Spinal cord (tissue), 10 donors: ENCODE results near the gene IP6K2. TPM values are rescaled to one million over a fixed set of nuclear protein-coding genes. Genes with fewer than 3 reads are reported as not detected.
A peak's percentile ranks its signal among the peaks of the same experiment; 100 is the strongest.
"Not testable (repeated sequence)": the region's sequence is repeated elsewhere in the genome, so short reads cannot be mapped to it uniquely, and the experiment has no call there.

ENCODE experiments used
- DNase-seq, 6 donors: peaks; one replicate each; pipeline versions ENCODE4 v3.0.0 to v3.0.0-alpha.2; 2013 to 2015; ENCODE audit warnings: low spot score in 6 of 6, low read depth in 4 of 6
- H3K27ac ChIP-seq: one replicate; pipeline ENCODE4 v1.5.1; 2013; ENCODE audit warnings: low read depth, low read length, control low read depth
- H3K27me3 ChIP-seq: one replicate; pipeline ENCODE4 v1.6.1; 2013; ENCODE audit warnings: low read length; ENCODE audit not compliant: control insufficient read depth, insufficient read depth
- H3K36me3 ChIP-seq: one replicate; pipeline ENCODE4 v1.6.1; 2013; ENCODE audit warnings: low read length; ENCODE audit not compliant: control insufficient read depth, insufficient read depth
- H3K4me1 ChIP-seq: one replicate; pipeline ENCODE4 v1.6.1; 2013; ENCODE audit warnings: low read length; ENCODE audit not compliant: control insufficient read depth, insufficient read depth
- H3K4me3 ChIP-seq: one replicate; pipeline ENCODE4 v1.5.1; 2013; ENCODE audit warnings: low read depth, low read length, control low read depth
- H3K9me3 ChIP-seq: one replicate; pipeline ENCODE4 v1.6.1; 2013; ENCODE audit warnings: low read length; ENCODE audit not compliant: control insufficient read depth, insufficient read depth
- WGBS: methylation state at CpG from one replicate; pipeline ENCODE4 v1.1.5; 2013; ENCODE audit warnings: missing lambda C conversion rate; ENCODE audit not compliant: insufficient coverage; 5-methylcytosine and 5-hydroxymethylcytosine counted together
- polyA plus RNA-seq, 2 donors: library from polyadenylated mRNA; unstranded; fragments of 120-200 nt; gene quantifications; one replicate each; pipeline ENCODE4 v1.2.1, GENCODE V29; 2013; ENCODE audit not compliant: insufficient read length in 2 of 2
- total RNA-seq, 2 donors: library from RNA; depleted of rRNA in 1 of 2; stranded (reverse); fragments of 120-200 nt in 1 of 2; fragments of >200 nt in 1 of 2; gene quantifications; one replicate each; pipeline versions ENCODE4 v1.2.3 to v1.2.4, GENCODE V29; 2013 to 2014
- donor health status: healthy.

The IP6K2 gene
- total and polyA plus RNA-seq, 4 donors = 67.0 to 202 (median 148) TPM

DNA sequence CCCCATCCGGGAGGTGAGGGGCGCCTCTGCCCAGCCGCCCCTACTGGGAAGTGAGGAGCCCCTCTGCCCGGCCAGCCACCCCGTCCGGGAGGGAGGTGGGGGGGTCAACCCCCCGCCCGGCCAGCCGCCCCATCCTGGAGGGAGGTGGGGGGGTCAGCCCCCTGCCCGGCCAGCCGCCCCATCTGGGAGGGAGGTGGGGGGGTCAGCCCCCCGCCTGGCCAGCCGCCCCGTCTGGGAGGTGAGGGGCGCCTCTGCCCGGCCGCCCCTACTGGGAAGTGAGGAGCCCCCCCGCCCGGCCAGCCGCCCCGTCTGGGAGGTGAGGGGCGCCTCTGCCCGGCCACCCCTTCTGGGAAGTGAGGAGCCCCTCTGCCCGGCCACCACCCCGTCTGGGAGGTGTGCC lies 17.5 kb upstream of the IP6K2 start:
- H3K36me3 ChIP-seq, DNase-seq, H3K27me3 ChIP-seq, H3K9me3 ChIP-seq, H3K4me3 ChIP-seq, H3K27ac ChIP-seq: not testable (repeated sequence)
- WGBS = 70% methylated on average over 3 of the region's 25 CpGs
- peaks cover 12% of the 10 kb centered on the region for H3K4me1 ChIP-seq

DNA sequence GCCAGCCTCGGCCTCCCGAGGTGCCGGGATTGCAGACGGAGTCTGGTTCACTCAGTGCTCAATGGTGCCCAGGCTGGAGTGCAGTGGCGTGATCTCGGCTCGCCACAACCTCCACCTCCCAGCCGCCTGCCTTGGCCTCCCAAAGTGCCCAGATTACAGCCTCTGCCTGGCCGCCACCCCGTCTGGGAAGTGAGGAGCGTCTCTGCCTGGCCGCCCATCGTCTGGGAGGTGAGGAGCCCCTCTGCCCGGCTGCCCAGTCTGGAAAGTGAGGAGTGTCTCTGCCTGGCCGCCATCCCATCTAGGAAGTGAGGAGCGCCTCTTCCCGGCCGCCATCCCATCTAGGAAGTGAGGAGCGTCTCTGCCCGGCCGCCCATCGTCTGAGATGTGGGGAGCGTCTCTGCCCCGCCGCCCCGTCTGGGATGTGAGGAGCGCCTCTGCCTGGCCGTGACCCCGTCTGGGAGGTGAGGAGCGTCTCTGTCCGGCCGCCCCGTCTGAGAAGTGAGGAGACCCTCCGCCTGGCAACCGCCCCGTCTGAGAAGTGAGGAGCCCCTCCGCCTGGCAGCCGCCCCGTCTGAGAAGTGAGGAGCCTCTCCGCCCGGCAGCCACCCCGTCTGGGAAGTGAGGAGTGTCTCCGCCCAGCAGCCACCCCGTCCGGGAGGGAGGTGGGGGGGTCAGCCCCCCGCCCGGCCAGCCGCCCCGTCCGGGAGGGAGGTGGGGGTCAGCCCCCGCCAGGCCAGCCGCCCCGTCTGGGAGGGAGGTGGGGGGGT lies 16.9 kb upstream of the IP6K2 start:
- H3K36me3 ChIP-seq, H3K27me3 ChIP-seq, DNase-seq, H3K4me3 ChIP-seq, H3K4me1 ChIP-seq, H3K9me3 ChIP-seq, H3K27ac ChIP-seq: not testable (repeated sequence)
- WGBS = 100% methylated on average over 1 of the region's 53 CpGs

DNA sequence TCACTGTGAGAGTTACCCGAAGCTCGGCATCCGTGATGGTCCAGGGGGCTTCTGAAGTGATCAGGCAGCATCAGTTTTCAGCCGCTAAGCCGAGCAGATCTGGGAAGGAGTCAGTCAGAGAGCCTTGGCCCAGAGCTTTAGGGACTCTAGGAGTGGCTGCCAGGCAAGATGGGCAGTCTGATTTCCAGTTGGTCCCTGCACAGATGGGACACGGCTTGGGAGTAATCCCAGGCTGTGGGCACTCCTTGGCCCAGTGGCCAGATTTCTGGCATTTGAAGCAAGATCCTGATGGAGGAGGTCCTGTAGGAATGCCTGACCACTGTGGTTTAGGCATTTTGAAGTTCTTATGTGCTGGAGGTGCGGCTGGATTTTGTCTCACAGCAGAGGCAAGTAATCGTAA lies 10.5 kb upstream of the IP6K2 start:
- Histone ChIP-seq H3K27me3 (no peaks in the 10 kb centered on the region), H3K9me3 (no peaks in the 10 kb centered on the region), H3K4me1 (no peaks in the 10 kb centered on the region), H3K36me3 (no peaks in the 10 kb centered on the region), H3K27ac (no peak overlapping the region), H3K4me3 (no peak overlapping the region)
- DNase-seq = no peak
- 94% methylated on average over 8 of the region's 8 CpGs for WGBS

DNA sequence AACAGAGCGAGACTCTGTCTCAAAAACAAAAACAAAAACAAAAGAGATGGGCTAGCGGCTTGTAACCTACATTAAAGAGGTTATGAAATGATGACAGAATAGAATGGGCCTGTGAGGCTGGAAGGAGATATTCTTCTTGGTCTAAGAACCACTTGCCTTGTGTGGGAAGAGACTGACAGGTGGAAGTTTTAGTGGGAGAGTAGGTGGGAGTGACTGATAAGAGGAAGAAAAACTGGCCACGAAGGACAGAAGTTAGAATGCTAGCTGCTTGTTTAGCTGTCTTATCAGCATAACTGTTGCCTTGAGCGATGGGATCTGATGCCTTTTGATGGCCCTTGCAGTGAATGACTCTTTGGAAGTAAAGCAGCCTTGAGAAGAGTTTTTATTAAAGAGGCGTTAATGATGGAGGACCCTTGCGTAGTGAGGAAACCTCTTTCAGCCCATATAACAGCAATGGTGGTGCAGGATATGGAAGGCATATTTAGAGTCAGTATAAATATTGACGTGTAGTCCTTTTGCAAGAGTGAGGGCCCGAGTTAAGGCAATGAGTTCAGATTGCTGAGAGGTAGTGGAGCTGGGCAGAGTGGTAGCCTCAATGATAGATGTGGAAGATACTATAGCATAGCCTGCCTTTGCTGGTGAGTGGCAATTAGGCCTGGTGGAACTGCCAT lies 8.3 kb upstream of the IP6K2 start:
- H3K9me3 ChIP-seq, DNase-seq, H3K4me1 ChIP-seq, H3K4me3 ChIP-seq, H3K27ac ChIP-seq, H3K36me3 ChIP-seq, H3K27me3 ChIP-seq: not testable (repeated sequence)
- WGBS = 92% methylated on average over 5 of the region's 8 CpGs

DNA sequence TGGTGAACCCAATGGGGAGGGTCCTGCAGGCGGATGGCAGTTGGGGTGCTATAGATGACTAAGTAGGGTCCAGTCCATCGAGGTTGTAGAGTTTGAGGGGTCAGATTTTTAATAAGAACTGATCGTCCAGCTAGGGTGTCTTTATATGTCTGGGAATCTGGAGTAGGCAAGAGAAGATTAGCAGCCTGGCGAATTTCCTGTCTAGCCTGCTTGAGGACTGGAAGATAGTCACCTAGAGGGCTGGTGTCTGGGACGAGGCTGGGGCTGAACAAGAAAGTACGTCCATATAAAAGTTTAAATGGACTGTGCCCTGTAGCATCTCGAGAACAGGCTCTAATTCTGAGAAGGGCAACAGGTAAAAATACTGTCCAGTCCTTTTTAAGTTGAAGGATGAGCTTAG lies 6.7 kb upstream of the IP6K2 start:
- Histone ChIP-seq H3K27ac (no peak overlapping the region), H3K4me3 (no peak overlapping the region), H3K4me1 (no peaks in the 10 kb centered on the region), H3K36me3 (no peaks in the 10 kb centered on the region), H3K27me3 (no peaks in the 10 kb centered on the region), H3K9me3 (no peaks in the 10 kb centered on the region)
- WGBS = 85% methylated on average over 7 of the region's 7 CpGs
- DNase-seq = no peak

DNA sequence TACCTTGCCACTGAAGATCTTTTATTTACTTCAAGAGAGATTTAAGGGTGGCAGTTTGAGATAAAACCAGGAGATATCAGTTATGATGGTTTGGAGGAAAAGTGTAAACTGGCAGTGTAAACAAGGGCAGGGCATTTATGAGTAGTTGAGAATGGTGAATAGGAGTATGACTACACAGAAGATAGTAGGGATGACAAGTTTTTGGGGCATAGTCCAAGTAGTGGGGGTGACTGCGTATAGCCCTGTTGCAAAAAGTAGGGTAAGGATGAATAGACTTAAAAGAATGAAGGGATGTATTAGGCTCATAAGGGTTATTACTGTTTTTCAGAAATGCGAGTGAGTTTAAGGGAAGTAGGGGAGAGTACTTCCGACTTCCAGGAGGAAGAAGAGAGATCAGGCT lies 6.3 kb upstream of the IP6K2 start:
- not testable (repeated sequence) for H3K36me3 ChIP-seq, H3K4me3 ChIP-seq, H3K9me3 ChIP-seq, H3K27me3 ChIP-seq, H3K27ac ChIP-seq, DNase-seq, H3K4me1 ChIP-seq
- 87% methylated on average over 3 of the region's 3 CpGs for WGBS

DNA sequence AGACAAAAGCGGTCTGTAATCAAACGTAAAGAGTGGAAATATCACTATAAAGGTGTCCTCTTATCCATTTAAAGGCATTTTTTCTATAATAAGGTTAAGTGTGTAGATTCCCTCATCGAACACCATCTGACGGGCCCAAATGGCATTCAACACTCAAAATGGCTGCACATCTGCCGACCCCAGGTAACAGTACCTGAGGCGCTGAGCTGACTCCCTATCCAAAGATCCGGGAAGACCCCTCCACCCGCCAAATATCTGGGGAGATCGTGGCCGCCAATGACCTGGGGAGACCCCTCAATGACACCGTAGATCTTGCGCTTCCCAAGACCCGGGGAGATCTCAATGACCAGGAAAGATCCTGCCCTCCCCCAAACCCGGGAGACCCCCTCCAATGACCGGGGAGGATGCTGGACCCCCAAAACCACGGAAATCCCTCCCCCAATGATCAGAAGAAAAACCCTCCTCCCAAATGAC lies 476 bp downstream of the IP6K2 start:
- H3K27me3 ChIP-seq = no peaks in the 10 kb centered on the region
- 0% methylated on average over 5 of the region's 16 CpGs for WGBS
- peak overlapping the region; percentile 95 for H3K27ac ChIP-seq
- H3K36me3 ChIP-seq = peaks cover 25% of the 10 kb centered on the region
- H3K4me3 ChIP-seq = peak overlapping the region; percentile 98
- H3K4me1 ChIP-seq = peaks cover 32% of the 10 kb centered on the region
- no peaks in the 10 kb centered on the region for H3K9me3 ChIP-seq
- peak in 4 of 6 donors; percentile 25 to 83 (median 60) for DNase-seq

DNA sequence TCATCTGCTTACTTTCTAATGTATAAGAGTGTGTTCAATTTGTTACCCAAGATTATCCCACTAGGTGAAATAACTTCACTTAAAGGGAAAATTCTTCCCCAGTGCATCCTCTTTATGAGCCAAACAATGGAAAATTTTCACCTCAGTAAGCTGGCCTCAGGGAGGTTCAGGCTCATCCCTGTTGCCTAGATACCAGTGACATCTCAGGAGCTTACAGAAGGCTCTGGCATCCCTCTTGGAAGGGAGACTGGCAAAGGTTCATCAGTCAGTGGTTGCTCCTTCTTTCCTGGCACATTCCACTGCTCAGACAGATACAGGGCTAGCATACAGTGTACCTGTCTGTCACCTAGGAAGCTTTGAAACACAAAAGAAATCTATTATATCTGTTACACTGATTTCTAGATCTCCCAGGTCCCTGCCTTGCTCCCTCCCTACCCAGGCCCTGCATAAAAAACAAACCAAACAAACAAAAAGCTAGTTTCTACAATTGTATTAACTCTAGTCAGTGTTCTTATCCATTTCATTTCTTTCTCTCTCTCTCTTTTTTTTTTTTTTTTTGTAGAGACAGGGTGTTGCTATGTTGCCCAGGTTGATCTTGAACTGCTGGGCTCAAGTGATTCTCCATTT lies 1.7 kb downstream of the IP6K2 start:
- peaks cover 34% of the 10 kb centered on the region for H3K36me3 ChIP-seq
- DNase-seq = peak in 3 of 6 donors; percentile 44 to 93 (median 56)
- H3K27me3 ChIP-seq = no peaks in the 10 kb centered on the region
- no peak overlapping the region for H3K27ac ChIP-seq
- peak overlapping the region; percentile 98 for H3K4me3 ChIP-seq
- peaks cover 32% of the 10 kb centered on the region for H3K4me1 ChIP-seq
- no peaks in the 10 kb centered on the region for H3K9me3 ChIP-seq

DNA sequence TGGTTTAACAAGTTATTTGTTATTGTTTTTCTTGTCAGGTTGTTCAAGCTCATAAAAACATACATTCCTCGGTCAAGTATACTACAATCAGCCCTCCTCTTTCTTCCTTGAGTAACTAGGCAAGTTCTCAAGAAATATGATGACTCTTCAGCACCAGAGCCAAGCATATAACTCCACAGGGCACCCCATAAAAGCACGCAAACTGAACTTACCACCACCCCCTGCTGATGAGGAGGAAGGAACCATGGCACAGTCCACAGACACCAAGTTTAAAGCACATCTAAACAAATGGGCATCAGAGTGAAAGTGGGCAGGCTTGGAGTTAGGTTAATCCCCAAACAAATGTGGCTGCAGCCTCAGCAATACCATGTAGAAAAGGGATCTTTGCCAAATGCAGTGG lies 5.3 kb downstream of the IP6K2 start:
- H3K36me3 ChIP-seq = peaks cover 49% of the 10 kb centered on the region
- H3K27me3 ChIP-seq = no peaks in the 10 kb centered on the region
- H3K9me3 ChIP-seq = no peaks in the 10 kb centered on the region
- H3K4me3 ChIP-seq = no peak overlapping the region
- H3K4me1 ChIP-seq = peaks cover 36% of the 10 kb centered on the region
- DNase-seq = no peak
- H3K27ac ChIP-seq = no peak overlapping the region
- WGBS = no CpG with 5 or more reads among the region's 2 CpGs
